HPDE6-E6E7 (cell line): Measurements from ENCODE around the gene LCP1.
"Not testable (repeated sequence)": the region's sequence is repeated elsewhere in the genome, so short reads cannot be mapped to it uniquely, and the experiment has no call there.

Experiments used
- DNase-seq: peaks from one replicate; pipeline ENCODE4 v3.0.0; 2011; ENCODE audit warnings: missing footprints; ENCODE audit errors: extremely low spot score

The LCP1 gene

GRCh38 chr13:46182491-46182877, 507 bp upstream of the LCP1 start:
- no peak for DNase-seq

GRCh38 chr13:46181377-46181839, 569 bp downstream of the LCP1 start:
- no peak for DNase-seq

GRCh38 chr13:46179969-46180763, 1.8 kb downstream of the LCP1 start:
- DNase-seq, result no peak

DNA sequence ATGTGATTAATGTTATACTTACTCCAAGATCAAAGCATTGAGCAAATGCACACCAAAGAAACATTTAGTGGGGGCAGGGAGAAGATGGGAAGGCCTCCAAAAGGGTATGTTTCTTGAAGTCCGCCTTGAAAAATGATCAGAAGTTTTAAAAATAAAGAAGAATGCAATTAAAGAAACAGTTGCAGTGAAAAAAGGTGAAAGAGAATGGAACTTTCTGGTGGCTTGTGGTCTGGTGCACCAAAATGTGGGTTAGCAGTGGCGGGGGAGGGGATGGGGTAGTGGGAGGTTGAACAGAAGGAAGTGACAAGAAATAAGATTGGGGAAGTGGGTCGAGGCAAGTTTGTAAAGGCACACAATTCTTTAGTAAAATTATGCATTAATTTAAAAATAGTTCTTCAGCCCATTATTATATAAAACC, 2.5 kb downstream of the LCP1 start:
- no peak for DNase-seq

- DNase-seq, result no peak
Measured at GRCh38 chr13:46178821-46179220, 3.2 kb downstream of the LCP1 start.

DNA sequence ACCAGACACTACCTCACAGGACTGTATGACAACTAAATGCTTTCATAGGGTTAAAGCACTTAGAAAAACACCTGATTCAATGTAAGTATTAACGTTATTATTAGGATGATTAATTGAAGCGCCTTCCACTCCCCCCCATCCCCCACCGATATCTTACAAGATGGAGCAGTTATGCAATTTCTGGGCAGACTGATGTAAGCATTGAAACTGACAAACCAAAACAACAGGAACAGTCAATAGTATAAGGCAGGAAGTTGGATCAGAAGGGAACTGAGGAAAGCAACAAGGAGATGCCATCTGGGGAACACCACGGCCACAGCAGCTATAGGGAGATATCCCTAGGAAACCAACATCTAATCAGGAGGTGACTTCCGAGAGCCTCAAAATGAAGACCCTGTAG, 3.8 kb downstream of the LCP1 start:
- no peak for DNase-seq

- no peak for DNase-seq
Measured at GRCh38 chr13:46176756-46177155, 5.2 kb downstream of the LCP1 start.

DNA sequence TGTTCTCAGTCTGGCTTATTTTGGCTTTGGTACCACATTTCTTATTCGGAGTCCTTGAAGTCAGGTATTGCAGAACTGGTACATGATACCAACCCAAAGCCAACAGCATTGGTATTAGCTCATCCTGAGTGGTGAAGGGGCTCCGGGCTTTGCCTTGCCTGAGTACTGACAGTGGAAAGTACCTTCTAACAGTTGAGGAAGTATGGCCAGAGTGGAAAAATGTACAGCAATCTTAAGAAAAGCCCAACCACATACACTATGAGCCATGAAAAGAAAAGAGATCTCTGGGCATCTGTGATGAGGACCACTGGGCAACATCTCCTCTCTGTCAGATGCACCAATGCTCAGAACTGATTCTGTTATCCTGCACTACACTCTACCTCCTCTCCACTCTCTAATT, 8.3 kb downstream of the LCP1 start:
- DNase-seq, result no peak

DNA sequence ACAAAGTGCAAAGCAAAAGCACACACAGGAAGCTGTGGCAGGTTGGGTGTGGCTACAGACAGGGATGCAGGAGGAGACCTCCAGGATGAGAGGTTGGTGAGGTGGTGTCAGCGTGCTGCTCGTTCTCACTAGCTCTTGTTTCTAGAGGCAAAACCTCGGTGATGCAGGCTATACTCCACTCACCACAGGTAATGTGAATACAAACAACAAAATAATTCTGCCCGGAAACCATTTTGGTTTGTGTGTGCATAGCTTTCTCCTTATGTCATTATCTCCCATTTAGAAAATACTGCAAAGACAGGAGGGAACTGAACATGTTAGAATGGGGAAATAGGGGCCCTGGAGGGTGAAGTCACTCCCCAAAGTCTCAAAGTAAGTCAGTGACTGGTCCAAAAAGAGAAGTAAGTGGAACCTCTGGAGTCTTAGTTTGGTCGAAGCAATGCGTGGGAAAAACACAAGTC, 9.4 kb downstream of the LCP1 start:
- DNase-seq, result no peak

DNA sequence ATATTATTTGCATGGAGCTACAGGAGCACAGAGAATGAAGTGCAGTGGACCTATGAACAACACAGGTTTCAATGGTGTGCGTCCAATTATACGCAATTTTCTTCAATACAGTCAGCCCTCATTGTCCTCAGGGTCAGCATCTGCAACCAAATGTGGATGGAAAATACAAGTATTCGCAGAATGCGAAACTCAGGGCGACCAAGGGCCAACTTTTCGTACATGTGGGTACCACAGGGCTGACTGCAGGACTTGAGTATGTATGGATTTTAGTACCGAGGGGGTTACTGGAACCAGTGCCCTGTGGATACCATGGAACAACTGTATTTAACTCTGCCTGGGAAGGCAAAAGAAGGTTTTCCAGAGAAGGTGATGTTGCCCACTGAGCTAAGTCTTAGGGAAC, 10.2 kb downstream of the LCP1 start:
- no peak for DNase-seq

GRCh38 chr13:46171217-46171616, 10.8 kb downstream of the LCP1 start:
- DNase-seq, result no peak

DNA sequence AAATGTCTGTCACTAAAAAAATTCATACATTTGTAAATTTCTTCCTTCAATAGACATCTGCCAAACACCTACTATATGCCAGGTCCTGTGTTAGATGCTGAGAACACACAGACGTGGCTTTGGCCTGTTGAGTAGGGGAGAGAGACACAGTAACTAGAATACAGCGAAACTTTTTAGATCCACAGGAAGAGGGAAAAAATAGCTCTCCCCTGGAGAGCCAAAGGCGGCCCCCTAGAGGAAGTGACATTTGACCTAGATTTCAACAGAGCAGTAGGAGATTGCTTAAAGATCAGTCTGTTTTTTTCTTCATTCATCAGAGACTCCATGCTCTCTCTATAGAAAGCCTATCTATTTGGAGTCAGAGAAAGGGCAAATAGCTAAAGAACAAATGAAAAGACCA, 11.3 kb downstream of the LCP1 start:
- no peak for DNase-seq

GRCh38 chr13:46170268-46170667, 11.7 kb downstream of the LCP1 start:
- DNase-seq, result no peak

DNA sequence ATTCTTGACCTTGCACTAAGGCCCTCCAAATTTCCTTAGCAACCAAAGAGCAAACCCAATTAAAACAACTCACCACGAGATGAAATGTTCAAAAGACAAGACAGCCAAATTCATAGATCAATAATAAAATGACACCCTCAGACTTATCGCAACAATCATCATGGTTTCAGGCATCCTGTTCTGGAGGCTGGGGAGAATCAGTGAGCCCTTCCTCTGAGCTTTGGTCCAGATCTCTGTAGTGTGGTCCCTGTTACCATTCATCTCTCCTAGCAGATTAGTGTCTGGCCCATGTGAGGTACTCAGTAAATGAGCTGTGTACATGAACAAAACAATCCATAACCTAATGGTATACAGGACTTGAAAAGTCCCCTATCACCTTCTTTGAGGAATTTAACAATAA, 12.2 kb downstream of the LCP1 start:
- DNase-seq, result no peak

- DNase-seq, result no peak
Measured at GRCh38 chr13:46168783-46169182, 13.2 kb downstream of the LCP1 start.

GRCh38 chr13:46168341-46168740, 13.6 kb downstream of the LCP1 start:
- DNase-seq, result no peak

- DNase-seq, result no peak
Measured at GRCh38 chr13:46166947-46167610, 14.9 kb downstream of the LCP1 start.

GRCh38 chr13:46166224-46166584, 15.8 kb downstream of the LCP1 start:
- DNase-seq, result no peak

GRCh38 chr13:46165485-46166223, 16.3 kb downstream of the LCP1 start:
- DNase-seq, result no peak

- no peak for DNase-seq
Measured at GRCh38 chr13:46164661-46165060, 17.3 kb downstream of the LCP1 start.

- DNase-seq, result not testable (repeated sequence)
Measured at GRCh38 chr13:46162741-46163140, 19.2 kb downstream of the LCP1 start.

DNA sequence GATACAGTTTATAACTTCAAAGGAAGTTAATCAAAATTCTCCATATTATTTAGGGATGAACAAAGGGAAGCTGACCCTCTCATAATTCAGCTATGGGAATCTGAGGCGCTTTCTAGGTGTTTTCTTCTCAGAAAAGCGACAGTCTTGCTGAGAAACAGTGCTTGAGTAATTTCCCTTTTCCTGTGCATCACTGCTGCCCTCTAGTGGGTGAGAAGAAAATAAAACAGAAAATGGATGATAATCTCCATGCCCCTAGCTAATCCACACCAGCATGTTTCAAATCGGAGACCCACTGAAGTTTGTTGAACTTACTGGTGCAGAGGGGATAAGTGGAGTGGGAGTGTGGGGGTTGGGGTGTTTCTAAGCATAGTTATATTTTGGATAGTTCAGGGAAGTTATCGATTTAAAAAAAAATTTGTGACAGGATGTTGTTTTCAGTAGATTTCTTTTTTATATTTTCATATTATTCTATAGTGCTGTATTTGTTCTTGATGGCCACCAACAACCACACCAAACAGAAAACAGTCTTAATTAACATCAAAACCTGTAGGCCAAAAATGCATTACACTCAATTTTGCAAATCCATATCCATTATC, 21.4 kb downstream of the LCP1 start:
- peak; percentile 4 for DNase-seq
